ENCODE measurements around the gene SOCS1. TPM values are rescaled to one million over a fixed set of nuclear protein-coding genes. Genes with fewer than 3 reads are reported as not detected.
"Not testable (repeated sequence)": the region's sequence is repeated elsewhere in the genome, so short reads cannot be mapped to it uniquely, and the experiment has no call there.

SOCS1 gene
- total and polyA plus RNA-seq, 2 donors (not counting 3 experiments of a cell fraction or from before 2014, with no cell fraction given), result 1.1 to 1.7 TPM

- no peaks in the 10 kb centered on the region for H3K36me3 ChIP-seq (ENCODE audit: control insufficient read depth in 2 of 2, extremely low read depth in 1 of 2, insufficient read depth in 2 of 2, low read length in 2 of 2)
- CTCF ChIA-PET, result no interaction called here
- dilution Hi-C loops (cut with MboI; ENCODE audit: extremely low pct_ligation_motif_present, low sequenced_read_pairs), result no loop called here
These were observed 34.3 kb upstream of the SOCS1 start for GRCh38 chr16:11290102-11290893.

DNA sequence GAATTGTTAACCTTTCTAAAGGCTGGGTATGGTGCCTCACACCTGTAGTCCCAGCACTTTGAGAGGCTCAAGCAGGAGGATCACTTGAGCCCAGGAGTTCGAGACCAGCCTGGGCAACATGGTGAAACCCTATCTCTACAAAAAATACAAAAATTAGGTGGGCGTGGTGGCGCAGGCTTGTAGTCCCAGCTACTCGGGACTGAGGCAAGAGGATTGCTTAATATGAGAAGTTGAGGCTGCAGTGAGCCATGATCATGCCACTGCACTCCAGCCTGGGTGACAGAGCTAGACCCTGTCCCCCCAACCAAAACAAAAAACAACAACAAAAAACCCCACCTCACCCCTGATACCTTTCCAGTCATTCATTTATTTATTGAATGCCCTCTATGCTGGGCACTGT is 33.7 kb upstream of the SOCS1 start:
- POLR2A ChIA-PET; DNase-seq (ENCODE audit: low read depth, low spot score); H3K4me3 ChIP-seq (replicated peaks in 1 of 3; ENCODE audit: insufficient read depth in 1 of 3, low read depth in 1 of 3, low read length in 3 of 3); dilution Hi-C loops (cut with MboI; ENCODE audit: extremely low pct_ligation_motif_present, low sequenced_read_pairs); H3K4me1 ChIP-seq (ENCODE audit: control insufficient read depth, extremely low read depth, insufficient read depth, low read length); H3K27me3 ChIP-seq (ENCODE audit: control insufficient read depth in 2 of 2, insufficient read depth in 2 of 2, low read length in 2 of 2); H2AFZ ChIP-seq (ENCODE audit: low read depth, low read length); CTCF ChIA-PET; FAIRE-seq; H3K9me3 ChIP-seq (replicated peaks; ENCODE audit: control insufficient read depth, insufficient read depth, low read length); BruUV-seq (replicated peaks); H3K27ac ChIP-seq (ENCODE audit: insufficient read depth, low read depth, low read length); H3K9ac ChIP-seq (replicated peaks; ENCODE audit: extremely low read depth, insufficient read depth, low read length); H3K36me3 ChIP-seq (ENCODE audit: control insufficient read depth in 2 of 2, extremely low read depth in 1 of 2, insufficient read depth in 2 of 2, low read length in 2 of 2); H3K79me2 ChIP-seq (ENCODE audit: control insufficient read depth, insufficient read depth, low read length); H3K9me1 ChIP-seq (replicated peaks; ENCODE audit: control insufficient read depth, extremely low read depth, insufficient read depth, low read length); intact Hi-C loops (cut with micrococcal nuclease); H3K4me2 ChIP-seq (ENCODE audit: insufficient read depth, low read length); H4K20me1 ChIP-seq (replicated peaks; ENCODE audit: control insufficient read depth, extremely low read depth, insufficient read depth, low read length): not testable (repeated sequence)

More at GRCh38 chr16:11290102-11290893, 34.3 kb upstream of the SOCS1 start:
- H3K9ac ChIP-seq (replicated peaks; ENCODE audit: extremely low read depth, insufficient read depth, low read length), result no peak overlapping the region
- FAIRE-seq, result no peak
- no peak overlapping the region for H2AFZ ChIP-seq (ENCODE audit: low read depth, low read length)
- H3K27ac ChIP-seq (ENCODE audit: insufficient read depth, low read depth, low read length), result no peak overlapping the region
- H3K4me2 ChIP-seq (ENCODE audit: insufficient read depth, low read length), result no peak overlapping the region
- no peaks in the 10 kb centered on the region for H3K79me2 ChIP-seq (ENCODE audit: control insufficient read depth, insufficient read depth, low read length)
- H3K9me1 ChIP-seq (replicated peaks; ENCODE audit: control insufficient read depth, extremely low read depth, insufficient read depth, low read length), result no peaks in the 10 kb centered on the region
- DNase-seq (ENCODE audit: low read depth, low spot score), result no peak
- peaks cover 3% of the 10 kb centered on the region in 2 experiments for H3K27me3 ChIP-seq (ENCODE audit: control insufficient read depth in 2 of 2, insufficient read depth in 2 of 2, low read length in 2 of 2)
- BruUV-seq (replicated peaks), result no TSS peak
- no peak for TF ChIP-seq FOS (IDR thresholded peaks at IDR 0.05; ENCODE audit: borderline replicate concordance, insufficient read depth, low read length)
- TF ChIP-seq POLR2AphosphoS5 (IDR thresholded peaks at IDR 0.05; ENCODE audit: insufficient read depth, low read depth, low read length), result no peak
- no peak for TF ChIP-seq MYC (IDR thresholded peaks at IDR 0.05; ENCODE audit: low read depth, low read length)
- no peak for TF ChIP-seq JUN (IDR thresholded peaks at IDR 0.05; ENCODE audit: borderline replicate concordance, insufficient read depth, insufficient read length, low read depth)
- TF ChIP-seq POLR2A (IDR thresholded peaks at IDR 0.05; ENCODE audit: low read depth, low read length), result no peak
- no peaks in the 10 kb centered on the region for H4K20me1 ChIP-seq (replicated peaks; ENCODE audit: control insufficient read depth, extremely low read depth, insufficient read depth, low read length)
- POLR2A ChIA-PET, result no interaction called here
- intact Hi-C loops (cut with micrococcal nuclease), result no loop called here
- no peaks in the 10 kb centered on the region for H3K9me3 ChIP-seq (replicated peaks; ENCODE audit: control insufficient read depth, insufficient read depth, low read length)
- no peaks in the 10 kb centered on the region for H3K4me1 ChIP-seq (ENCODE audit: control insufficient read depth, extremely low read depth, insufficient read depth, low read length)
- H3K4me3 ChIP-seq (replicated peaks in 1 of 3; ENCODE audit: insufficient read depth in 1 of 3, low read depth in 1 of 3, low read length in 3 of 3), result no peak overlapping the region
